ENCODE data around the gene TUFT1. TPM values are rescaled to one million over a fixed set of nuclear protein-coding genes. Genes with fewer than 3 reads are reported as not detected.

TUFT1 gene
- total RNA-seq, 1 donor, result 16.3 TPM

DNA sequence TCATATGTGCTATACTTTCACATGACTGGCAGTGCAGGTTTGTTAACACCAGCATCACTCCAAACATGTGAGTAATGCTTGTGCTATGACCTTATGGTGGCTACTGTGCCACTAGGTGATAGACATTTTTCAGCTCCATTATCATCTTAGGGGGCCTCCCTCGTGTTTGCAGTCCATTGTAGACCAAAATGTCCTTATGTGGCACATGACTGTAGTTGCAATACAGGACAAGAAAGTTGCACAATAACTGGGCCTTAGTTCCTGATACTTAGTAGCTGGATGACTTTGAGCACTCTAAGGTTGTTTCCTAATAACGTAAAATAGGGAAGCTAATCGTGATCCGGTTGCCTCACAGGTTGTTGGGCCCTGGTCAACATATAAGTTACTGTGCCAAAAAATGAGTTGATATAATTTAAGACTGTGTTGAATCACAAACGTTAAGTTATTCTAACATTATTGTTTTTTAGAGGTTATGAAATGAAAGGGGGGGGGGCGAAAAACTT, 71.2 kb downstream of the TUFT1 start:
- Histone ChIP-seq H3K4me1 (ENCODE audit: insufficient read depth, low read length) (peaks cover 26% of the 10 kb centered on the region), H3K79me2 (ENCODE audit: insufficient read depth, low read length) (peaks cover 31% of the 10 kb centered on the region), H3K27me3 (ENCODE audit: insufficient read depth, low read length) (no peaks in the 10 kb centered on the region), H3K27ac (ENCODE audit: low read depth, low read length) (peak overlapping the region; percentile 1), H3K4me3 (ENCODE audit: insufficient read depth, low read length) (peak overlapping the region; percentile 90), H2AFZ (ENCODE audit: low read length) (peak overlapping the region; percentile 17), H3K36me3 (ENCODE audit: insufficient read depth, low read length) (no peaks in the 10 kb centered on the region), H3K4me2 (ENCODE audit: insufficient read depth, low read length) (peak overlapping the region; percentile 96), H3K9me3 (ENCODE audit: low read depth, low read length) (no peaks in the 10 kb centered on the region), H4K20me1 (ENCODE audit: insufficient read depth, low read length) (no peaks in the 10 kb centered on the region)
- TF ChIP-seq CTCF (IDR thresholded peaks at IDR 0.05; ENCODE audit: extremely low read depth, low read depth, low read length), result no peak
- no peak for DNase-seq (ENCODE audit: insufficient read length, low spot score, missing footprints)

- Histone ChIP-seq H3K36me3 (ENCODE audit: insufficient read depth, low read length) (no peaks in the 10 kb centered on the region), H3K27ac (ENCODE audit: low read depth, low read length) (peak within 1 kb of the TSS; percentile 30), H3K4me1 (ENCODE audit: insufficient read depth, low read length) (peaks cover 31% of the 10 kb centered on the region), H3K27me3 (ENCODE audit: insufficient read depth, low read length) (no peaks in the 10 kb centered on the region), H3K4me2 (ENCODE audit: insufficient read depth, low read length) (peak within 1 kb of the TSS; percentile 96), H2AFZ (ENCODE audit: low read length) (peak within 1 kb of the TSS; percentile 85), H3K4me3 (ENCODE audit: insufficient read depth, low read length) (peak within 1 kb of the TSS; percentile 90), H3K79me2 (ENCODE audit: insufficient read depth, low read length) (peaks cover 36% of the 10 kb centered on the region), H3K9me3 (ENCODE audit: low read depth, low read length) (no peaks in the 10 kb centered on the region), H4K20me1 (ENCODE audit: insufficient read depth, low read length) (peaks cover 6% of the 10 kb centered on the region)
- peak; percentile 96 for DNase-seq (ENCODE audit: insufficient read length, low spot score, missing footprints)
- no peak for TF ChIP-seq CTCF (IDR thresholded peaks at IDR 0.05; ENCODE audit: extremely low read depth, low read depth, low read length)
Measured at GRCh38 chr1:151611832-151612500, 71.9 kb downstream of the TUFT1 start, which contains the start of gene SNX27. TSS of gene SNX27 (plus strand) at chr1:151612050. CDS start at chr1:151612202, 152 bp downstream.

- peak; percentile 82 for DNase-seq (ENCODE audit: insufficient read length, low spot score, missing footprints)
- peak overlapping the region; percentile 90 for H3K4me3 ChIP-seq (ENCODE audit: insufficient read depth, low read length)
- no peaks in the 10 kb centered on the region for H3K9me3 ChIP-seq (ENCODE audit: low read depth, low read length)
- TF ChIP-seq CTCF (IDR thresholded peaks at IDR 0.05; ENCODE audit: extremely low read depth, low read depth, low read length), result no peak
- peak overlapping the region; percentile 85 for H2AFZ ChIP-seq (ENCODE audit: low read length)
- no peaks in the 10 kb centered on the region for H3K36me3 ChIP-seq (ENCODE audit: insufficient read depth, low read length)
- peak overlapping the region; percentile 96 for H3K4me2 ChIP-seq (ENCODE audit: insufficient read depth, low read length)
- H3K79me2 ChIP-seq (ENCODE audit: insufficient read depth, low read length), result peaks cover 42% of the 10 kb centered on the region
- peak overlapping the region; percentile 30 for H3K27ac ChIP-seq (ENCODE audit: low read depth, low read length)
- H3K4me1 ChIP-seq (ENCODE audit: insufficient read depth, low read length), result peaks cover 31% of the 10 kb centered on the region
- no peaks in the 10 kb centered on the region for H3K27me3 ChIP-seq (ENCODE audit: insufficient read depth, low read length)
- peaks cover 8% of the 10 kb centered on the region for H4K20me1 ChIP-seq (ENCODE audit: insufficient read depth, low read length)
Measured at GRCh38 chr1:151612501-151613281, 72.6 kb downstream of the TUFT1 start.
